ENCODE results near the gene ZFP57. TPM values are rescaled to one million over a fixed set of nuclear protein-coding genes. Genes with fewer than 3 reads are reported as not detected.

ZFP57 gene
- total RNA-seq, 1 donor from 2014 or later, result 0.50 TPM

- DNase-seq (ENCODE audit: low read depth), result peak; percentile 31
- peaks cover 8% of the 10 kb centered on the region for H3K27me3 ChIP-seq (ENCODE audit: insufficient read depth, low read length)
- no peak within 1 kb of the TSS for H3K27ac Mint-ChIP-seq (ENCODE audit: unreplicated experiment)
Measured at GRCh38 chr6:29723262-29723665, 42.3 kb upstream of the ZFP57 start, which contains the start of gene HLA-F. Gene HLA-F (plus strand): TSS chr6:29723434. CDS start chr6:29723464, 30 bp downstream.

GRCh38 chr6:29720863-29721262, 39.9 kb upstream of the ZFP57 start:
- Mint-ChIP-seq H3K4me3 (ENCODE audit: unreplicated experiment) (no peak overlapping the region), H3K9me3 (ENCODE audit: unreplicated experiment) (peaks cover 18% of the 10 kb centered on the region), H3K4me1 (ENCODE audit: low read depth, unreplicated experiment) (no peaks in the 10 kb centered on the region), H3K27me3 (ENCODE audit: low read depth, unreplicated experiment) (peaks cover 43% of the 10 kb centered on the region), H3K27ac (ENCODE audit: unreplicated experiment) (no peak overlapping the region), H3K36me3 (ENCODE audit: low read depth, unreplicated experiment) (peaks cover 6% of the 10 kb centered on the region)
- Histone ChIP-seq H3K4me1 (ENCODE audit: insufficient read depth, low read length) (no peaks in the 10 kb centered on the region), H3K9ac (ENCODE audit: low read length) (no peak overlapping the region), H3K27ac (ENCODE audit: low read depth, low read length) (no peak overlapping the region), H3K4me2 (ENCODE audit: low read length) (no peak overlapping the region), H3K36me3 (ENCODE audit: insufficient read depth, low read length) (no peaks in the 10 kb centered on the region), H4K20me1 (ENCODE audit: insufficient read depth, low read length) (no peaks in the 10 kb centered on the region), H3K79me2 (ENCODE audit: insufficient read depth, low read length) (no peaks in the 10 kb centered on the region), H3K4me3 (ENCODE audit: insufficient read depth, low read depth, low read length) (no peak overlapping the region), H3K9me3 (ENCODE audit: insufficient read depth, low read depth, low read length) (no peaks in the 10 kb centered on the region), H2AFZ (ENCODE audit: low read depth, low read length) (no peak overlapping the region), H3K27me3 (ENCODE audit: insufficient read depth, low read length) (peaks cover 8% of the 10 kb centered on the region)
- FAIRE-seq (no peak), DNase-seq (ENCODE audit: low read depth) (no peak)
- TF ChIP-seq CTCF (IDR thresholded peaks at IDR 0.05; ENCODE audit: insufficient read depth, low read depth, low read length) (no peak), EZH2 (IDR thresholded peaks at IDR 0.05; ENCODE audit: insufficient read depth, low read length) (no peak)

More at GRCh38 chr6:29723262-29723665, 42.3 kb upstream of the ZFP57 start, which contains the start of gene HLA-F:
- peaks cover 9% of the 10 kb centered on the region for H3K36me3 Mint-ChIP-seq (ENCODE audit: low read depth, unreplicated experiment)
- no peaks in the 10 kb centered on the region for H3K4me1 Mint-ChIP-seq (ENCODE audit: low read depth, unreplicated experiment)
- H3K4me3 Mint-ChIP-seq (ENCODE audit: unreplicated experiment), result peak within 1 kb of the TSS; percentile 72
- peaks cover 57% of the 10 kb centered on the region for H3K27me3 Mint-ChIP-seq (ENCODE audit: low read depth, unreplicated experiment)
- H4K20me1 ChIP-seq (ENCODE audit: insufficient read depth, low read length), result no peaks in the 10 kb centered on the region
- no peak for TF ChIP-seq CTCF (IDR thresholded peaks at IDR 0.05; ENCODE audit: insufficient read depth, low read depth, low read length)
- peaks cover 18% of the 10 kb centered on the region for H3K9me3 Mint-ChIP-seq (ENCODE audit: unreplicated experiment)
- peak within 1 kb of the TSS; percentile 84 for H3K4me2 ChIP-seq (ENCODE audit: low read length)
- peak within 1 kb of the TSS; percentile 86 for H2AFZ ChIP-seq (ENCODE audit: low read depth, low read length)
- peak within 1 kb of the TSS; percentile 59 for H3K9ac ChIP-seq (ENCODE audit: low read length)
- H3K9me3 ChIP-seq (ENCODE audit: insufficient read depth, low read depth, low read length), result no peaks in the 10 kb centered on the region
- H3K4me1 ChIP-seq (ENCODE audit: insufficient read depth, low read length), result no peaks in the 10 kb centered on the region
- H3K27ac ChIP-seq (ENCODE audit: low read depth, low read length), result no peak within 1 kb of the TSS
- FAIRE-seq, result no peak
- H3K4me3 ChIP-seq (ENCODE audit: insufficient read depth, low read depth, low read length), result peak within 1 kb of the TSS; percentile 57
- no peaks in the 10 kb centered on the region for H3K79me2 ChIP-seq (ENCODE audit: insufficient read depth, low read length)
- H3K36me3 ChIP-seq (ENCODE audit: insufficient read depth, low read length), result no peaks in the 10 kb centered on the region

- Mint-ChIP-seq H3K27ac (ENCODE audit: unreplicated experiment) (no peak overlapping the region), H3K27me3 (ENCODE audit: low read depth, unreplicated experiment) (peaks cover 64% of the 10 kb centered on the region), H3K4me3 (ENCODE audit: unreplicated experiment) (no peak overlapping the region), H3K4me1 (ENCODE audit: low read depth, unreplicated experiment) (no peaks in the 10 kb centered on the region), H3K36me3 (ENCODE audit: low read depth, unreplicated experiment) (no peaks in the 10 kb centered on the region), H3K9me3 (ENCODE audit: unreplicated experiment) (no peaks in the 10 kb centered on the region)
- H3K27ac ChIP-seq (ENCODE audit: low read depth, low read length), result no peak overlapping the region
- FAIRE-seq, result no peak
- peaks cover 2% of the 10 kb centered on the region for H3K27me3 ChIP-seq (ENCODE audit: insufficient read depth, low read length)
- no peak for TF ChIP-seq CTCF (IDR thresholded peaks at IDR 0.05; ENCODE audit: insufficient read depth, low read depth, low read length)
- TF ChIP-seq EZH2 (IDR thresholded peaks at IDR 0.05; ENCODE audit: insufficient read depth, low read length), result no peak
- no peak overlapping the region for H3K4me3 ChIP-seq (ENCODE audit: insufficient read depth, low read depth, low read length)
- peaks cover 3% of the 10 kb centered on the region for H3K9me3 ChIP-seq (ENCODE audit: insufficient read depth, low read depth, low read length)
- H3K9ac ChIP-seq (ENCODE audit: low read length), result no peak overlapping the region
- no peaks in the 10 kb centered on the region for H4K20me1 ChIP-seq (ENCODE audit: insufficient read depth, low read length)
- no peaks in the 10 kb centered on the region for H3K4me1 ChIP-seq (ENCODE audit: insufficient read depth, low read length)
- DNase-seq (ENCODE audit: low read depth), result no peak
- no peak overlapping the region for H3K4me2 ChIP-seq (ENCODE audit: low read length)
- H2AFZ ChIP-seq (ENCODE audit: low read depth, low read length), result no peak overlapping the region
- no peaks in the 10 kb centered on the region for H3K79me2 ChIP-seq (ENCODE audit: insufficient read depth, low read length)
- H3K36me3 ChIP-seq (ENCODE audit: insufficient read depth, low read length), result no peaks in the 10 kb centered on the region
Measured at GRCh38 chr6:29710281-29710941, 29.5 kb upstream of the ZFP57 start.

Data from astrocyte (in vitro differentiated cells and primary cell).